ELR (cell line): Measurements from ENCODE around the gene PRPF8.
"Not testable (repeated sequence)": the region's sequence is repeated elsewhere in the genome, so short reads cannot be mapped to it uniquely, and the experiment has no call there.

ENCODE experiments used
- DNase-seq: peaks from one replicate; pipeline ENCODE4 v3.0.0-alpha.2; 2015; ENCODE audit warnings: low read depth

Gene PRPF8

DNA sequence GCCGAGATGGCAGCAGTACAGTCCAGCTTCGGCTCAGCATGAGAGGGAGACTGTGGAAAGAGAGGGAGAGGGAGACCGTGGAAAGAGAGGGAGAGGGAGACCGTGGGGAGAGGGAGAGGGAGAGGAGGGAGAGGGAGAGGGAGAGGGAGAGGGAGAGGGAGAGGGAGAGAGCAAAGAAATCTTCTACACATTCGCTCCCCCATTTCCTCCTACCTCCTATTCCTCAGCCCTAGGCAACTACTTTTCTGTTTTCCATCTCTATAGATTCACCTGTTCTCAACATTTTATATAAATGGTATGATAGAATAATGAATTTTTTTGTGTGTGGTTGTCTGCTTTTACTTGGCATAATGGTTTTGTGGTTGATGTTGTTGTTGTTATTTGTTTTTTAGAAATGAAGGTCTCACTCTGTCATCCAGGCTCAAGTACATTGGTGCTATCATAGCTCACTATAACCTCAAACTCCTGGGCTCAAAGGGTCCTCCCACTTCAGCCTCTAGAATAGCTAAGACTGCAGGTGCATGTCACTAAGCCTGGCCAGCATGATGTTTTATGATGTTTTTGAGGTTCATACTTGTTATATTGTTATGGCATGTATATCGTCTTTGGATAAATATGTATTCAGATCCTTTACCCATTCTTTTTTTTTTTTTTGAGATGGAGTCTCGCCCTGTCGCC lies 6.0 kb upstream of the PRPF8 start:
- DNase-seq = no peak

- DNase-seq = not testable (repeated sequence)
Observed at GRCh38 chr17:1688405-1688804, 3.7 kb upstream of the PRPF8 start.

GRCh38 chr17:1686086-1686485 lies 1.4 kb upstream of the PRPF8 start:
- no peak for DNase-seq

- no peak for DNase-seq
Observed at GRCh38 chr17:1683459-1683858, 1.2 kb downstream of the PRPF8 start.

- no peak for DNase-seq
Observed at GRCh38 chr17:1676401-1676800, 8.3 kb downstream of the PRPF8 start.

DNA sequence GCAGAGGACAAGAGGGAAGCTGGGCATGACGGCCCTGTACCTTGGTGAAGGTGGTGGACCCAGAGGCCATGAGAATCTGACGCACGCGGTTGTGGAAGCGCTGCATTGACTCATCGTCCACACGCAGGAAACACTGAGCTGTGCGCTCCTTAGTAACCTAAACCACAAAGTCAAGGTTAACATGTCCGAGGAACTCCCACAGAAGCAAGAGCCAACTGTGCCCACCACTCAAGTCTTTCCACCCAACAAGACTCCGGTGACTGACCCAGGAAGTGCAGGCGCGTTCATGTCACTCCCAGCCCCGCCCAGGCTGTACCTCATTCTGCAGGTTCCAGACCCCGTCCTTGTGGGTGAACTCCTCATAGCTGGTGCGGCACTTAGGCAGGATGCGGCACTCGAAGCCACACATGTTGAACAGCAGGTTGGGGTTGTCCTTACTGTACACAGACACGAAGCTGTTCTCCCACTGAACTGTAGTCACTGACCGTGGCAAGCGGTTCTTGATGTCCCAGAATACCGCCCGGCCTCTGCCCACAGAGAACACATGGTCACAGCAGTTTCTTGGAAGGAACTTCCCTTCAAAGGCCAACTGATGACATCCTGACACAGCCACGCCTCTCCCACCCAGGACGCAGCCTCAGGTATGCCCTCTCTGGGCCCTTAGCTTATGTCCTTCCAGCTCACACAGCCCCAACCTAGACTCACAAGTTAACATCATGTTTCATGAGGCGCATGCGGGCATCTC lies 11.5 kb downstream of the PRPF8 start:
- no peak for DNase-seq

GRCh38 chr17:1663934-1664333 lies 20.7 kb downstream of the PRPF8 start:
- DNase-seq = not testable (repeated sequence)

GRCh38 chr17:1661045-1661444 lies 23.6 kb downstream of the PRPF8 start:
- DNase-seq = no peak

DNA sequence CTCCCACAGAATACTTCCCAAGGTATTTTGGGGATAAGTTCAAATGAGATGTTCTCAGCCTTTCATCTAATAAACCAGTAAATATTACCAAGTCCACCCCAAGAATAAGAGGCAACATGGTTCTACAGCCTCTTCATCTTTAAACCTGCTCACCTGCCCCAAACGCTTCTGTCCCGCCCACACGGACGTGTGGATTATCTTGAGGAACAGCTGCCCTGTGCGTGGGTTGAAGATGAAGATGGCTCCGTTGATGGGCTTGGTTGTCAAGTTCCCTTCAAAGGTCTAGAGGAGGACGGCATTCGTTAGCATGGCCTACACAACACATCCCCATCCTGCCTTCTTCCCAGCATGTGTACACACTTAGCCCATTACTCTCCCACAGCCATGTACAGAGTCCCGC lies 26.6 kb downstream of the PRPF8 start:
- DNase-seq = no peak

GRCh38 chr17:1653735-1654134 lies 30.9 kb downstream of the PRPF8 start:
- DNase-seq = no peak

DNA sequence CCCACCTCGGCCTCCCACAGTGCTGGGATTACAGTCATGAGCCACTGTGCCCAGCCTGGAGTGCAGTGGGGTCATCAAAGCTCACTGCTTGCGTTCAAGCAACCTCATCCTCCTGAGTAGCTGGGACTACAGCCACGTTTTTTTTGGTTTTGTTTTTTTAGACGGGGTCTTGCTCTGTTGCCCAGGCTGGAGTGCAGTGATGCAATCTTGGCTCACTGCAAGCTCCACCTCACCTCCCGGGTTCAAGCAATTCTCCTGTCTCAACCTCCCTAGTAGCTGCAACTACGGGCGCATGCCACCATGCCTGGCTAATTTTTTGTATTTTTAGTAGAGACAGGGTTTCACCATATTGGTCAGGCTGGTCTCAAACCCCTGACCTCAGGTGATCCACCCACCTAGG lies 31.9 kb downstream of the PRPF8 start:
- DNase-seq = not testable (repeated sequence)

GRCh38 chr17:1651559-1651844 lies 33.2 kb downstream of the PRPF8 start:
- no peak for DNase-seq

- DNase-seq = no peak
Observed at GRCh38 chr17:1650731-1651558, 33.7 kb downstream of the PRPF8 start.

GRCh38 chr17:1649844-1650501 lies 34.7 kb downstream of the PRPF8 start, which contains the start of gene RILP:
TSS of gene RILP (minus strand) at chr17:1649866. CDS start at chr17:1649804, 62 bp downstream.
- DNase-seq = peak; percentile 56

DNA sequence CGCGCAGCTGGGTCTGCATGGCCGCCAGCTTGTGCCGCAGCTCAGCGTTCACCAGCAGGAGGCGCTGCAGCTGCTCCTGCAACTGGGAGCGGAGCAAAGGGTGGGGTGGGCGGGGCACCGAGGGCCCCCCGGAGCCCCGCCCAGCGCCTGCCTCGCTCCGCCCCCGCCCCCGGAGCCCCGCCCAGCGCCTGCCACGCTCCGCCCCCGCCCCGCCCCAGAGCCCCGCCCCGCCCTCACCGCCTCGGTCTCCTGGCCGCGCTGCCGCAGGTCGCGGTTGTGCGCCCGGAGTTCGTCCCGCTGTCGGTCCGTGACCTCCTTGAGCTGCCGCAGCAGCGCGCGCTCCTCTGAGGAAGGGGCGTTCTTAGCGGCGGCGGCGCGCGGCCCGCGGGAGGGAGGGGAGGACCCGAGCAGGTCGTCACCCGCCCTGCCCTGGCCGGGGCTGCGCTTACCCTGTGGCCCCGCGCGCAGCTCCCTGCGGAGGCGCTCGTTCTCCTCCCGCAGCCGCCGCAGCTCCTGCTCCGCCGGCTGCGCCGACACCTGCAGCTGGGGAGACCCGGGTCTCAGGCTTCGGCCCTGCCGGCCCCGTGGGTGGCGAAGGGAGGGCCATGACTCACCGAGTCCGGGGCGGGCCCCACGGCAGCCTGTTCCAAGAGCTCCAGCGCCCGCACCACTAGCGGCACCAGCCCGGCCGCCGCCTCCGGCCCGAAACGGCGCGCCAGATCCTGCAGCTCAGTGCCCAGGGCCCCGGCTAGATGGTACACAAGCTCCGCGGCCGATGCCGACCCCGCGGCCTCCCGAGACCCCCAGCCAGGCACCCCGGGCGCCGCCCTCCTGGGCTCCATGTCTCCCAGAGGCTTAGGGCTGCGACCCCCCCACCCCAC lies 35.5 kb downstream of the PRPF8 start:
- DNase-seq = peak; percentile 93

DNA sequence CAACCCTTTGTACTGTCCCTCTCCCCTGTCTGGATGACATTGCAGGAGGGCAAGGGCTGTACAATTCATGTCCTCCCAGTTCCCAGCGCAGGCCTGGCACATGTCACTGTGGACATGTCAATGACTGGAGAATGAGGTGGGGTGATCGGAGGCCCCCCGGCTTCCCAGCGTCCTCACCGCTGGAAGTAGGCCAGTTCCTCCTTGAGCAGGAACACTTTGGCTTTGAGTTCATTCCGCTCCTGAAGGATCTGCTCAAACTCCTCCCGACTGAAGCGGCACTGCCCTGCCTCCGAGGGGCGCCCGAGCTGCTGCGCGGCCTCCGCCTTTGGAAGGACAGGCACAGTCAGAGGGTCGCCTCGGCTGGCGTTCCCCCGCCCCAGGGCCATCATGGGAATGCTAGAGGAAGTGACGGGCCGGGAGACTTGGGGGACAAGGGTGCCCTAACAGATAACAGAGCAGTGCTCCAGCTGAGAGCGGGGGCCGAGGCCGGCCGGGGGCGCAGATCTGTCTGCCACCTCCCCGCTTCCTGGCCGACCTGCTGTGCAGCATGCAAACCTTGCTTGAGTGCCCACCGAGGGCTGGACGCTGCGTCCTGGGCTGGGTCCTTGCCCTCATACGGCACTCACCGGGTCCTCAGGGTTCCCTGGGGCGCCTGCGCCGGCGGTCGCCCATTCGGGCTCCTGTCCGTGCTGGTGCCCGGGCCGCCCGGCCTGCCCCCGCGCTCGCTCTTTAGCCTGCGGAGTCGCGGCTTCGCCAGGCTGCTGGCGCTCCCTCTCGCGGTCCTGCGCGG lies 36.3 kb downstream of the PRPF8 start:
- DNase-seq = peak; percentile 93

DNA sequence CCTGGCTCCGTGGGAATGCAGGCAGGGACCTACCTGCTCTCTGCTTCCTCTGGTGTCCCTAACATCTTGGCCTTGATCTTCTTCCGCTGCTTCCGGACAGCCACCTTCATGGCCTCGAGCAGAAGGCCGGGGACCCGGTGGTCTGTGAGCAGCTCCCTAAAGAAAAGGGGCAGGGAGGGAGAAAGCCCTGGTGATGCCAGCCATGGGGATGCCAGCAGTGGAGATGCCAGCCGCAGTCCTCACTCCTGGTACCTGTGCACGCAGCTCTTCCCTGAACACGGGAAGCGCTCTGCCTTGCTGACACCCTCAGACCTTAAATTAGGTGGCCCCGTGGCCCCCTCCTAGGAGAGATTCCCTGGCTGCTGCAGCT lies 36.9 kb downstream of the PRPF8 start:
- DNase-seq = no peak

DNA sequence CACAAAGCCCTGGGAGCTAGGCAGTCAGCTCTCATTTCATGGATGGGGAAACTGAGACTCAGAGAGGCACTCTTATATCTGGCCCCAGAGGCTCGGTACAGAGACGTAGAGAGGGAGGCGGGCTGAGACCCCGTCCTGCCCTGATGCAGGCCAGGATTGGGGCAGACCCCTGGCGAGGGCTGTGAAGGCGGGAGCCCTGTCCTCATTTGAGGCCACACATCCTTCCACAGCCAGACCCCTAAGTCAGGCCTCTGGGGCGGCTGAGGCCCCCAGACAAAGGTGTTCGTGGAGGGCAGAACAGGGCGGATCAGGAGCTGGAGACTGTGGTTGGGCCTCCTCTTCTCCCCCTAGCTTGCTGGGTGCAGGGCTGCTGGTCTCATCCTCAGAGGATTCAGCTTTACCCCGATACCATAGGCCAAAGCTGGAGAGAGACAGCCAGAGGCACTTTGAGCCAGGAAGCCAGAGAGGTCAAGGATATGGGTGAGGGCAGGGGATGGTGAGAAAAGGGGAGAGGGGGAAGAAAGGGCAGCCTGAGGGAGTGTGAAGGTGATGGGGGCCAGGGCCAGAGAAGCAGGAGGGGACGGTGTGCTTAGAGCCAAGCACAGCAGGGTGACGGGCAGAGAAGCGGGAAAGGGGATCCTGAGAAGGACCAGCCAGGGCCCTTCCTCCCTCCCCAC lies 38.3 kb downstream of the PRPF8 start:
- no peak for DNase-seq

DNA sequence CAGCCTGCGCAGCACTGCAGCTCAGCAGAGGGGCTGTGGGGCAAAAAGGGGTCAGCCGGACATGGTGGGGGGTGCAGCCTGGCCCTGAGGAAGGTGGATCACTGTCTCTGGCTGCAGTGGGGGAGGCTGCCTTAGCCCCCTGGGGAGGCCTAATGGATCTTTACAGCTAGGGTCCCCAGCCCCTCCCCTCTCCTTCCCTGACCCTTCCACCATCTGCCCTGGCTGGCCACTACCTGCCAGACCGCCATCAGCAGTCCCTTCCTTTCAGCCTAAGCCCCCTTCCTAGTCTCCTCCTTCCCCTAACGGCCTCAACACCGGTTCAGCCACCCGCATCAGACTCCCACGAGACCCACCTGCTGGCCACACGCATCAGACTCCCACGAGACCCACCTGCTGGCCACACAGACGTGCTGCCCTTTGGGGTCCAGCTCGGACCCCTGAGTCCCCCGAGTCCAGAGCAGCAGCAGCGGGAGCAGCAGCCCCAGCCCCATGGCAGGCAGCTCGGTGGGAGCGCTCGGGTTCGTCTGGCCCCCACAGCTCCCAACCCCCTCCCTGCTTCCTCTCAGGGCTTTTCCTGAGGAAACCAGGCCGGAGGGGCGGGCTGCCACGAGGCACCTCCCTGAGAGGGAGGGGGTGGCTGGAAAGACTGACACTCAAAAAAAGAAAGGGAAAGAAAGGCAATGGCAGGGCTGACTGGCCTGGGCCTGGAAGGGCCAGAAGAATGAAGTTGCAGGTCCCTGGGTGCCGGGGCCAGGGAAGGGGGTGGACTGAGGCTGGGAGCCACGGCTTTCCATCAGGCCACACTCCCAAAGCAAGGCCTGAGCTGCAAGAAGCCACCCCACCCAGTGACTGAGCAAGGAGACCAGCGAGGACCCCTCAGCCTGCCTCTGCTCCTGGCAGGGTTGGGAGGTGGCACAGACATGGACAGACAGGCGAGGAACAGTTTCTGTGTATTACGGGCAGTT lies 39.2 kb downstream of the PRPF8 start, which contains the start of gene SCARF1:
Gene SCARF1 (minus strand): TSS at position 526 of the 965 bp plus-strand sequence. CDS start 35 bp downstream, at position 491.
- no peak for DNase-seq
